Globus pallidus (tissue), 1 donor: ENCODE measurements around the gene PTDSS2.

ENCODE experiments used
- DNase-seq: peaks from one replicate; pipeline ENCODE4 v3.0.0-alpha.2; 2015; ENCODE audit warnings: low spot score

Gene PTDSS2

DNA sequence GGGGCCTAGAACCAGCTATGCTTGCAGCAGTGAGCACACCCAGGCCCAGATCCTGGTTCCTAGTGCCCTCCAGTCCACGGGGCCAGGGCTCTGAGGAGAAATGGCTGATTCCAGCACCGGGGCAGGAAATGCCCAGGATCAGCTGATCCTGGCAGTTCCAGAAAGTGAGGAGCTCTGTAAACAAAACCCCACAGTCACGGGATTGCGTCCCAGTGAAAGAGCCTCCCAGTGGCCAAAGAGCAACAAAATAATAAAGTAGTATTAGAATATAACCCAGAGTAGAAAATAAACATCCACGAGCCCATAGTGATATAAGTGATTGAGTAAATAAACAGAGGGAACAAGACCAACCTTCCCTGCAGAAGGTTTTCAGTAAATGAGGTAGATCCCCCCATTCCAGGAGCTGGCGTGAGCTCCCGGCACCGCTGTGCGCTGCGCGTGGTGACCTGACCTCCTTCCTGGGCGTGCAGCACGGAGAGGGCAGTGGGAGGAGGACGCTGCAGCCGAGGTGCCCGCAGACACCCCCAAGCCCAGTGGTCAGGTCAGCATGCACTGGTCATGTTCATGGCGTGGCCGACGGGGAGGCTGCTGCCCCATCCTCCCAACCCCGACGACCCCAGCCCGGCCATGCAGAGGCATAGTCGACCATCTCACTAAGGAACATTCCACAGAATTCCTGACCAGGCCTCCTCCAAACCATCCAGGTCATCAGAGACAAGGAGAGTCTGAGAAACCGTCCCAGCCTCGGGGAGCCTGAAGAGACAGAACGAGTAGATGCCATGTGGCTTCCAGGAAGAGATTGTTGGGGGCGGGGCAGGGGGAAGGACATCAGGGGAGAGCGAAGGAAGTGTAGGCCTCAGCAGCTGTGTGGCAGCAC is 19.8 kb downstream of the PTDSS2 start:
- DNase-seq, result peak; percentile 91

- DNase-seq, result no peak
Measured at GRCh38 chr11:471468-472145, 21.5 kb downstream of the PTDSS2 start.

GRCh38 chr11:472272-472671 is 22.2 kb downstream of the PTDSS2 start:
- no peak for DNase-seq

DNA sequence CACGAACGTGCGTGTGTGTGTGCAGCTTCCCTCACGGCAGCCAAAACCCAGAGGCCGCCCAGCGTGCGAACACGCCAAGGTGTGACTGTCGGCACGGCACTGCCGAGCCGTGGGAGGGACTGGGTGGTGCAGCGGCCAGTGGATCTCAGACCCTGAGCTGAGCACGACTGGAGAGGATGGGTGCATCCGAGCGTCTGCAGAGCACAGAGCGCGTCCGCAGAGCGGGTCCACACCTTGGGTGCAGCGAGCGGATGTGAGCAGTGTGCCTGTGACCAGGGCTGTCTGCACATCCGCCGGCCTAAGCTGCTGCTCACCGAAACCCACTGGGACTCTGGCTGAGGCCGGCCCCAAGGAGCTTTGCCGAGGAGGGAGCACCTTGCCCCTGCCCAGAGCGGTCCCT is 22.7 kb downstream of the PTDSS2 start:
- no peak for DNase-seq

GRCh38 chr11:473415-473814 is 23.3 kb downstream of the PTDSS2 start:
- DNase-seq, result no peak

GRCh38 chr11:473962-474785 is 24.1 kb downstream of the PTDSS2 start:
- no peak for DNase-seq

- DNase-seq, result no peak
Measured at GRCh38 chr11:474914-475506, 24.9 kb downstream of the PTDSS2 start.

DNA sequence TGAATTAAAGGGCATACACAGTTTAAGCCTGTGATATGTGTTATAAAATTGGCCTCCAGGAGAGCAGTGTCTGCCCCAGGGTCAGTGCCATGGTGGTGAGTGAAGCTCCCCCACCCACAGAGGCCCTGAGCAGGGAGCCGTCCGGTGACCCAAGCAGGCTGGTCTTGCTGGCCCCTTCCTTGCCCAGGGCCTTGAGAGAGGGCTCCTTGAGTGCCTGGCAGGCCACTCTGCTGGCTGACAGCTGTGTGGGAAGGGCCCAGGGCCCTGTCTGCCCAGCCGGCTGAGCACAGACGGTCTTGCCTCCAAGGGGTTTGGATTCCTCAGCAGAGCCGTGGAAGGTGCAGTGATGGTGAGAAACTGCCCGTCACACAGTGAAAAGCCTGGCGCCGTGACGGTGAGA is 25.9 kb downstream of the PTDSS2 start:
- DNase-seq, result no peak

DNA sequence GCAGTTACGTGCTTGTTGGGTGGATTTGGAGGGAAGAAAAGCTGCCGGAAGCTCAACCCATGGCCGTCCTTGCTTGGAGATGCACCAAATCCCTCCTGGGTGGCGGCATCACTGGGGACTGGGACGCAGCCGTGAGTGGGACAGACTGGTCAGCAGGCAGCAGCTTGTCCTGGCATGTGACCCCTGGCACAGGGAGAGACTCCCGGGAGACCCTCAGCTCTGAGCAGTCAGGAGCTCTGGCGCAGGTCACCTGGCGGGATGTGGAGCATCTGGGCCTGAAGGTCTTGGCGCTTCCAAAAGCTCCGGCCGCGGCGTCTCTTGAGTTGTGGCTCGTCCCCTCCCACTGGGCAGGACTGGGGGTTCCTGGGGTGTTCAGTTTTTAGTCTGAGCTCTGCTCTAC is 26.3 kb downstream of the PTDSS2 start:
- DNase-seq, result no peak

- no peak for DNase-seq
Measured at GRCh38 chr11:477052-477715, 27.1 kb downstream of the PTDSS2 start.

DNA sequence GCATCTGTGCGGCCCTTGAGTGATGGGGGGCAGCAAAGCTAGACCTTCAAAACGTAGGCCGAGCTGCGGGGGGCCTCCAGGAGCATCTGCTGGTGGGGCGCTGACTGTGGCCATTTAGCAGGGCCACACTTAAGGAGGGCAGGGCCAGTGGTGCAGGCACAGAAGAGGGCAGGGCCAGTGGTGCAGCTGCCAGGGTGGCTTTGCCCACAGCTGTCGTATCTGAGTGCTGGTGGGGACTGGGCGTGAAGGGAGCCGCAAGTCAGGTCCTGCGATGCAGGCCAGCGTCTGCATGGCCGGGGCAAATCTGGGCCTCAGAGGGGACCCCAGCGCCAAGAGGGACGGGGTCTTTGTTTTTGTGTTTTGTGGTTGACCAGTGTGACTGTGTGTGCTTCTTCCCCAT is 29.2 kb downstream of the PTDSS2 start:
- no peak for DNase-seq

DNA sequence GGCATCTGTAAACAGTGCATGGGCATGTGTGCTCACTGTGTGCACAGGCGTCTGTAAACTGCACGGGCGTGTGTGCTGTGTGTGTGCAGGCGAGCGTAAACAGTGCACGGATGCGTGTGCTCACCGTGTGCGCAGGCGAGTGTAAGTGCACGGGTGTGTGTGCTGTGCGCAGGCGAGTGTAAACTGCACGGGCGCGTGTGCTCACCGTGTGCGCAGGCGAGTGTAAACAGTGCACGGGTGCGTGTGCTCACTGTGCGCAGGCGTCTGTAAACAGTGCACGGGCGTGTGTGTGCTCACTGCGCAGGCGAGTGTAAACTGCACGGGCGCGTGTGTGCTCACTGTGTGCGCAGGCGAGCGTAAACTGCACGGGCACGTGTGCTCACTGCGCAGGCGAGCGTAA is 34.5 kb downstream of the PTDSS2 start:
- no peak for DNase-seq

DNA sequence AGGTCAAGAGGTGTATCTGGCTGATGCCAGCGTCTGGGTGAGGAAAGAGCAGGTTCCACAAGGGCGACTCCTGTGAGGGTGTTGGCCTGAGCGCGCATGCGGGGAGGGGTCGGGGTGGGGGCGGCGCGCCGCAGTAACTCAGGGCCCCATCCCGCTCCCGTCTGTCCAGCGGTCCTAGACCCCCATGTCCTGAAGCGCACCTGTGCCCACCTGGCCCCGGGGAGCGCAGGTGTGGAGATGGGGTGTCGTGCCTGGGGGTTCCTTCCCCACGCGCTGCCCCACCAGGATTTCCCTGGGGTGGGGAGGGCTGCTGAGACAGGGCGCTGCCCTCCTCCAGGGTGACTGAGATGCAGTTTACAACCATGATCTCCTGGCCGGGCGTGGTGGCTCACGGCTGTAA is 36.1 kb downstream of the PTDSS2 start:
- no peak for DNase-seq

GRCh38 chr11:487571-488021 is 37.5 kb downstream of the PTDSS2 start:
- no peak for DNase-seq

- DNase-seq, result no peak
Measured at GRCh38 chr11:488062-488461, 38.0 kb downstream of the PTDSS2 start.

GRCh38 chr11:488579-488978 is 38.5 kb downstream of the PTDSS2 start:
- DNase-seq, result no peak

DNA sequence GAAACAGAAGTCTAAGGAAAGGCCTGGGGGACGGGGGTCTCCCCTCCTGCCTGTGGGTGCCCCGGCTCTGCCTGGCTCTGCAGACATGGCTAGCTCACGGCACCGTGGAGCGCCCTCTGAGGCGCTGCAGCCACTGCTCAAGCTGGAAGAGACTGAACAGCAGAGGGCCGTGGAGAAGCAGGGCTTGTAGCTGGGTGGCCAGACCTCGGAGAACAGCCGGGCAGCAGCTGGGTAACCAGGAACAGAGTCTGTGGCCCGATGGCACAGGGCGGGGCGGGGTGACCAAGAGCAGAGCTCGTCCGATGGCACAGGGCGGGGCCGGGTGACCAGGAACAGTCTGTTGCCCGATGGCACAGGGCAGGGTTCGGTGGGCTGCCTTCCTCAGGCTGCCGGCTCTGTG is 38.9 kb downstream of the PTDSS2 start:
- no peak for DNase-seq

DNA sequence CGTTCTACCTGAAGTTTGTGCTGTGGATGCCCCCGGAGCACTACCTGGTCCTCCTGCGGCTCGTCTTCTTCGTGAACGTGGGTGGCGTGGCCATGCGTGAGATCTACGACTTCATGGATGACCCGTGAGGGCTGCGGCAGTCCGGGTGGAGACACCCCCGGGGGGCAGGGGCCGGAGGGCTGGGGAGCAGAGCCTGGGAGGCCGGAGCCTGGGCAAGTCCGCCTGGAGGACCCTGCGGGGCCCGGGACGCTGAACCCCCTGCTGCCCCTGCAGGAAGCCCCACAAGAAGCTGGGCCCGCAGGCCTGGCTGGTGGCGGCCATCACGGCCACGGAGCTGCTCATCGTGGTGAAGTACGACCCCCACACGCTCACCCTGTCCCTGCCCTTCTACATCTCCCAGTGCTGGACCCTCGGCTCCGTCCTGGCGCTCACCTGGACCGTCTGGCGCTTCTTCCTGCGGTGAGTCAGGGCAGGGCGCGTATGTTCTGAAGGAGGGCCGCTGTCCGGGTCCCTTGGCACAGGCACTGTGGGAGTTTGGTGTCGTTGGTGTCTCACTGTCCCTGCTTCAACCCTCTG is 39.6 kb downstream of the PTDSS2 start:
- no peak for DNase-seq

GRCh38 chr11:490186-490929 is 40.3 kb downstream of the PTDSS2 start:
- DNase-seq, result no peak

DNA sequence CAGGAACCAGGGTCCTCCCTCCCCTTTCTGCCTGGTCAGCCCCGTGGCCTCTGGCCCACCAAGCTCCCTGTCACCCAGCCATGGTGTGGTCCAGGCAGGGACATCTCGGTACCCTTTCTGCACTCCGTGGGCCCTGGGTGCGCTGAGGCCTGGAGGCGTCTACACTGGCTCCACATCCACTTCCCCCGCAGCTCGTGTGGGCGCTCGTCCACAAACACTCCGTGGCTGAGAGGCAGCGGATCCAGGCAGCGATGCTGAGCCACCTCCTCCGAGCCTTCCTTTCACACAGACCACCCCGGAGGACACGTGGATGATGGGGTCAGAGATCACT is 40.8 kb downstream of the PTDSS2 start:
- no peak for DNase-seq

DNA sequence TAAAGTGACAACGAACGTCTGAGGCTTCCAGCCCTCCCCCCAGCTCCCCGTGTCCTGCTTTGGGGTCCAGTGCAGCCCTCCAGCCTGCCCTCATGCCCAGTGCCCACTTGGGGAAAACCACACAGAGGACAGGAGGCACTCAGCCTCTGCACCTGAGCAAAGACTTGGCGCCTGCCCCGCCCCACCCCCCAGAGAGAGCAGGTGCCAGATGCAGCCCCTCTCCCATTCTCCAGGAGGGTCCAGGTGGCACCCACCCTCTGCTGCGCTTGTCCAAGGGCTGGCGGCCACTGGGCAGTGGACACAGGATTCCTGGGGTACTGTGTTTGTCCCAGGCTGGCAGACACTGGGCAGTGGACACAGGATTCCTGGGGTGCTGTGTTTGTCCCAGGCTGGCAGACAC is 41.3 kb downstream of the PTDSS2 start:
- no peak for DNase-seq
